ENCODE data around the gene AK4.

Gene AK4

GRCh38 chr1:65221638-65222339 is 73.8 kb downstream of the AK4 start:
- H3K27me3 ChIP-seq (ENCODE audit: insufficient read depth, low read length, poor library complexity): no peaks in the 10 kb centered on the region
- H3K79me2 ChIP-seq (ENCODE audit: insufficient read depth, low read length): no peaks in the 10 kb centered on the region
- no peak overlapping the region for H3K27ac ChIP-seq (ENCODE audit: low read length)
- H3K4me3 ChIP-seq (ENCODE audit: low read depth in 1 of 2, low read length in 2 of 2): no peak overlapping the region
- ATAC-seq (ENCODE audit: insufficient read depth, low read depth): no peak
- no peaks in the 10 kb centered on the region for H3K36me3 ChIP-seq (ENCODE audit: insufficient read depth, low read length)
- H3K4me2 ChIP-seq (ENCODE audit: insufficient read depth, low read length): no peak overlapping the region
- DNase-seq: no peak
- no peaks in the 10 kb centered on the region for H3K4me1 ChIP-seq (ENCODE audit: insufficient read depth, low read length)
- no peaks in the 10 kb centered on the region for H4K20me1 ChIP-seq (ENCODE audit: insufficient read depth, low read length)
- H3K9me3 ChIP-seq (ENCODE audit: insufficient read depth, low read length, severe bottlenecking): no peaks in the 10 kb centered on the region
- H2AFZ ChIP-seq (ENCODE audit: low read depth, low read length): no peak overlapping the region
- TF ChIP-seq CTCF (IDR thresholded peaks at IDR 0.05; ENCODE audit: borderline replicate concordance, extremely low read depth, low read length, poor library complexity, severe bottlenecking) (no peak), EZH2 (IDR thresholded peaks at IDR 0.05; ENCODE audit: borderline replicate concordance, low read depth, low read length, severe bottlenecking) (no peak)
- no peak overlapping the region for H3K9ac ChIP-seq (ENCODE audit: low read depth, low read length)

GRCh38 chr1:65222340-65222940 is 74.4 kb downstream of the AK4 start:
- Histone ChIP-seq H3K4me2 (ENCODE audit: insufficient read depth, low read length) (no peak overlapping the region), H3K9me3 (ENCODE audit: insufficient read depth, low read length, severe bottlenecking) (no peaks in the 10 kb centered on the region), H3K27me3 (ENCODE audit: insufficient read depth, low read length, poor library complexity) (no peaks in the 10 kb centered on the region), H3K4me1 (ENCODE audit: insufficient read depth, low read length) (no peaks in the 10 kb centered on the region), H3K27ac (ENCODE audit: low read length) (no peak overlapping the region), H3K9ac (ENCODE audit: low read depth, low read length) (no peak overlapping the region), H2AFZ (ENCODE audit: low read depth, low read length) (no peak overlapping the region), H3K79me2 (ENCODE audit: insufficient read depth, low read length) (no peaks in the 10 kb centered on the region), H3K36me3 (ENCODE audit: insufficient read depth, low read length) (no peaks in the 10 kb centered on the region), H3K4me3 (ENCODE audit: low read depth in 1 of 2, low read length in 2 of 2) (no peak overlapping the region), H4K20me1 (ENCODE audit: insufficient read depth, low read length) (no peaks in the 10 kb centered on the region)
- ATAC-seq (ENCODE audit: insufficient read depth, low read depth): no peak
- TF ChIP-seq CTCF (IDR thresholded peaks at IDR 0.05; ENCODE audit: borderline replicate concordance, extremely low read depth, low read length, poor library complexity, severe bottlenecking) (no peak), EZH2 (IDR thresholded peaks at IDR 0.05; ENCODE audit: borderline replicate concordance, low read depth, low read length, severe bottlenecking) (no peak)
- no peak for DNase-seq

GRCh38 chr1:65224681-65225091 is 76.7 kb downstream of the AK4 start:
- TF ChIP-seq EZH2 (IDR thresholded peaks at IDR 0.05; ENCODE audit: borderline replicate concordance, low read depth, low read length, severe bottlenecking) (no peak), CTCF (IDR thresholded peaks at IDR 0.05; ENCODE audit: borderline replicate concordance, extremely low read depth, low read length, poor library complexity, severe bottlenecking) (no peak)
- H3K27me3 ChIP-seq (ENCODE audit: insufficient read depth, low read length, poor library complexity): no peaks in the 10 kb centered on the region
- ATAC-seq (ENCODE audit: insufficient read depth, low read depth): no peak

More at GRCh38 chr1:65224681-65225091, 76.7 kb downstream of the AK4 start:
- no peak for DNase-seq
- no peaks in the 10 kb centered on the region for H3K36me3 ChIP-seq (ENCODE audit: insufficient read depth, low read length)
- no peak overlapping the region for H2AFZ ChIP-seq (ENCODE audit: low read depth, low read length)
- no peak overlapping the region for H3K4me2 ChIP-seq (ENCODE audit: insufficient read depth, low read length)
- no peaks in the 10 kb centered on the region for H3K9me3 ChIP-seq (ENCODE audit: insufficient read depth, low read length, severe bottlenecking)
- H3K4me1 ChIP-seq (ENCODE audit: insufficient read depth, low read length): no peaks in the 10 kb centered on the region
- no peak overlapping the region for H3K9ac ChIP-seq (ENCODE audit: low read depth, low read length)
- H4K20me1 ChIP-seq (ENCODE audit: insufficient read depth, low read length): no peaks in the 10 kb centered on the region
- no peak overlapping the region for H3K4me3 ChIP-seq (ENCODE audit: low read depth in 1 of 2, low read length in 2 of 2)
- H3K27ac ChIP-seq (ENCODE audit: low read length): no peak overlapping the region
- H3K79me2 ChIP-seq (ENCODE audit: insufficient read depth, low read length): no peaks in the 10 kb centered on the region

Data from DND-41 (cell line).